Type B pancreatic cell (in vitro differentiated cells): Measurements from ENCODE around the gene PPP1R13B. TPM values are rescaled to one million over a fixed set of nuclear protein-coding genes. Genes with fewer than 3 reads are reported as not detected.
A peak's percentile ranks its signal among the peaks of the same experiment; 100 is the strongest.

ENCODE experiments used
- DNase-seq: peaks from one replicate; pipeline ENCODE4 v3.0.0; 2021; ENCODE audit warnings: mixed read lengths; ENCODE audit not compliant: unreplicated experiment; ENCODE audit errors: extremely low spot score
- H3K27ac Mint-ChIP-seq: 2 replicates; pipeline ENCODE4 v1.8.0; 2021; ENCODE audit warnings: mild to moderate bottlenecking, mixed read lengths
- H3K27me3 Mint-ChIP-seq: 2 replicates; pipeline ENCODE4 v1.8.0; 2021; ENCODE audit warnings: mixed read lengths
- H3K36me3 Mint-ChIP-seq: 2 replicates; pipeline ENCODE4 v1.8.0; 2021; ENCODE audit warnings: mixed read lengths
- H3K4me1 Mint-ChIP-seq: one replicate; pipeline ENCODE4 v1.8.0; 2021; ENCODE audit warnings: mixed read lengths; ENCODE audit not compliant: unreplicated experiment
- H3K4me3 Mint-ChIP-seq: 2 replicates; pipeline ENCODE4 v1.8.0; 2021; ENCODE audit warnings: mild to moderate bottlenecking, mixed read lengths
- H3K9me3 Mint-ChIP-seq: 2 replicates; pipeline ENCODE4 v1.8.0; 2021; ENCODE audit warnings: mixed read lengths
- total RNA-seq: library from RNA; stranded (reverse); gene quantifications from 2 replicates; pipeline ENCODE4 v1.2.1, GENCODE V29; 2021; ENCODE audit warnings: low replicate concordance
- TF ChIP-seq, protein P1 (sequence below): fragments of 200-600 bp; sonication (generic); conservative IDR thresholded peaks from 2 replicates; pipeline ENCODE4 v1.5.0; 2021; ENCODE audit warnings: antibody characterized with exemption, mild to moderate bottlenecking

Gene PPP1R13B
- total RNA-seq, 1 donor from 2014 or later: 20.4 TPM

DNA sequence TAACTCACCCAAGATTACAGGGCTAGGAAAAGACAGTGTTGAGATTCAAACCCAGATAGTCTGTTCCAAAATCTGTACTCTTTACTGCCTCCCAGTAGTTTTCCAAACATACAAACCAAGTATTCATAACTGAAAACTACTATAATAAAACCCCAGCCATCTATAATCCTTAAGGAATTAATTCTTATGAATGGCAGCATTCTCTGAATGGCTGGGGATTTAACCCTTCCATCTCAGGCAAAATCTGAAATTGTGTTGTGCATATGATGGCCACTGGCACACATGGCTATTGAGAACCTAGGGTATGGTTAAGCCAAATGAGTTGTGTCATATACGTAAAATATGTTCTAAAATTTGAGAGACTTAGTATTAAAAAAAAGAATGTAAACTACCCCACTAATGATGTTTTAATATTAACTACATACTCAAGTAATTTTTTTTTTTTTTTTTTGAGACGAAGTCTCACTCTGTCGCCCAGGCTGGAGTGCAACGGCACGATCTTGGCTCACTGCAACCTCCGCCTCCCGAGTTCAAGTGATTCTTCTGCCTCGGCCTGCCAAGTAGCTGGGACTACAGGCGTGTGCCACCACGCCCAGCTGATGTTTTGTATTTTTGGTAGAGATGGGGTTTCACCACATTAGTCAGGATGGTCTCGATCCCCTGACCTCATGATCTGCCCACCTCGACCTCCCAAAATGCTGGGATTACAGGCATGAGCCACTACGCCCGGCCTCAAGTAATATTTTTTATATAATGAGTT, 16.7 kb downstream of the PPP1R13B start:
- no peak for DNase-seq
- H3K27ac Mint-ChIP-seq: no peak overlapping the region
- no peaks in the 10 kb centered on the region for H3K9me3 Mint-ChIP-seq

DNA sequence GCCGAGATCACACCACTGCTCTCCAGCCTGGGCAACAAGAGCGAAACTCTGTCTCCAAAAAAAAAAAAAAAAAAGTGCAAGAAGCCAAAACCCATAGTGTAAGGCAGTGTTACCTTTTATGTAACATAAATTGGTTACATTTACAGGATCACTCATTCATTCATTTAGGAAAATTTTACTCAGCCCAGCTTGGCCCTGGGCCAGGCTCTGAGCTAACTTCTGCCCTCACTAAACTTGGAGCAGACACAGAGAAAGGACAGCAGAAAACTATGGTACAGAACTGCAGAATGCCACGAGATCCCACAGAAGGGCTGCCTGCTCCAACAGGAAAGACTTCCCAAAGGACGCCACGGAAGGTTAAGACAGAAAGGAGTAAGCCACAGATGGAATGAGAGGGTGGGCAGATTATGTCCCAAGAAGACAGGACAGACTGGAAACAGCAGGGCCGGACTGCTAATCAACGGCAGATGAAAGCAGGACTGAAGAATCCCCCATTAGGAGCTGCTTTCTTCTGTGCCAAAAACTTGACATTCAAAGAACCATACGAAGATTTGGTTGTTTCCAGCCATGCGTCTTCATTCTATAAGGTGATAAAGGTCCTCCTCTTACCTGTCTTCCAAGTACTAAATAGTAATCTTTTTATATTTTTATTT, 18.9 kb downstream of the PPP1R13B start:
- Mint-ChIP-seq H3K27me3 (no peaks in the 10 kb centered on the region), H3K4me1 (peaks cover 15% of the 10 kb centered on the region), H3K36me3 (no peaks in the 10 kb centered on the region), H3K4me3 (no peak overlapping the region), H3K27ac (no peak overlapping the region), H3K9me3 (no peaks in the 10 kb centered on the region)
- DNase-seq: no peak
- TF ChIP-seq, protein P1, sequence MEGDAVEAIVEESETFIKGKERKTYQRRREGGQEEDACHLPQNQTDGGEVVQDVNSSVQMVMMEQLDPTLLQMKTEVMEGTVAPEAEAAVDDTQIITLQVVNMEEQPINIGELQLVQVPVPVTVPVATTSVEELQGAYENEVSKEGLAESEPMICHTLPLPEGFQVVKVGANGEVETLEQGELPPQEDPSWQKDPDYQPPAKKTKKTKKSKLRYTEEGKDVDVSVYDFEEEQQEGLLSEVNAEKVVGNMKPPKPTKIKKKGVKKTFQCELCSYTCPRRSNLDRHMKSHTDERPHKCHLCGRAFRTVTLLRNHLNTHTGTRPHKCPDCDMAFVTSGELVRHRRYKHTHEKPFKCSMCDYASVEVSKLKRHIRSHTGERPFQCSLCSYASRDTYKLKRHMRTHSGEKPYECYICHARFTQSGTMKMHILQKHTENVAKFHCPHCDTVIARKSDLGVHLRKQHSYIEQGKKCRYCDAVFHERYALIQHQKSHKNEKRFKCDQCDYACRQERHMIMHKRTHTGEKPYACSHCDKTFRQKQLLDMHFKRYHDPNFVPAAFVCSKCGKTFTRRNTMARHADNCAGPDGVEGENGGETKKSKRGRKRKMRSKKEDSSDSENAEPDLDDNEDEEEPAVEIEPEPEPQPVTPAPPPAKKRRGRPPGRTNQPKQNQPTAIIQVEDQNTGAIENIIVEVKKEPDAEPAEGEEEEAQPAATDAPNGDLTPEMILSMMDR: no peak

More for the DNA sequence above, 16.7 kb downstream of the PPP1R13B start:
- TF ChIP-seq, protein P1: no peak
- no peaks in the 10 kb centered on the region for H3K27me3 Mint-ChIP-seq
- no peaks in the 10 kb centered on the region for H3K36me3 Mint-ChIP-seq
- H3K4me3 Mint-ChIP-seq: no peak overlapping the region
- H3K4me1 Mint-ChIP-seq: peaks cover 4% of the 10 kb centered on the region

DNA sequence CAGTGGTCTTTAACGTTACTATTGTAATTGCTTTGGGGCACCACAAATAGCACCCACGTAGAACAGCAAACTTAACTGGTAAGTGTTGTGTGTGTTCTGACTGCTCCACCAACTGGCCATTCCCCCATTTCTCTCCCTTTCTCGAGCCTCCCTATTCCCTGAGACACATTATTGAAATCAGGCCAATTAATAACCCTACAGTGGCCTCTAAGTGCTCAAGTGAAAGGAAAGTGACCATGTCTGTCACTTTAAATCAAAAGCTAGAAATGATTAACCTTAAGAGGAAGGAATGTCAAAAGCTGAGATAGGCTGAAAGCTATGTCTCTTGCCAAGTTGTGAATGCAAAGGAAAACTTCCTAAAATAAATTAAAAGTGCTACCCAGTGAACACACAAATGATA, 22.3 kb downstream of the PPP1R13B start:
- Mint-ChIP-seq H3K27ac (peak overlapping the region; percentile 52), H3K27me3 (no peaks in the 10 kb centered on the region), H3K36me3 (no peaks in the 10 kb centered on the region), H3K4me1 (peaks cover 26% of the 10 kb centered on the region), H3K4me3 (peak overlapping the region; percentile 47), H3K9me3 (no peaks in the 10 kb centered on the region)
- TF ChIP-seq, protein P1: no peak
- no peak for DNase-seq

DNA sequence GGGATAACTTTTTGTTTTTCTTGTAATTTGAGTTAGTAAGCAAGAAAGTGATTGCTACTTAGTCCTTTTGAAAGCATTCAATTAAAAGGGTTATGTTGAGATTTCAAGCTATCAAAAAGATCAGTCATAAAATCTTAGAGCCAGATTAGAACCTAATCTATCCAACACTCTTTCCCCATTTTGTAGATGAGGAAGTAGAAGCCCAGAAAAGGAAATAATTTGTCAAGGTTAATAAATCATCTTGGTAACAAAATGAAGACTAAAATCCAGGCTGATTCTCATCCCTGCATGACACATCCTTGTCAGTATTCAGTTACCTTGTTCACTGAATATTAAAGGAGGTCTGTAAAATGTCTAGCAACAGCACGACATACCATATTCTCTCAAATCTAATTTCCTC, 26.5 kb downstream of the PPP1R13B start:
- Mint-ChIP-seq H3K36me3 (no peaks in the 10 kb centered on the region), H3K27ac (no peak overlapping the region), H3K27me3 (no peaks in the 10 kb centered on the region), H3K4me1 (peaks cover 40% of the 10 kb centered on the region), H3K9me3 (no peaks in the 10 kb centered on the region), H3K4me3 (no peak overlapping the region)
- DNase-seq: no peak
- TF ChIP-seq, protein P1: no peak

DNA sequence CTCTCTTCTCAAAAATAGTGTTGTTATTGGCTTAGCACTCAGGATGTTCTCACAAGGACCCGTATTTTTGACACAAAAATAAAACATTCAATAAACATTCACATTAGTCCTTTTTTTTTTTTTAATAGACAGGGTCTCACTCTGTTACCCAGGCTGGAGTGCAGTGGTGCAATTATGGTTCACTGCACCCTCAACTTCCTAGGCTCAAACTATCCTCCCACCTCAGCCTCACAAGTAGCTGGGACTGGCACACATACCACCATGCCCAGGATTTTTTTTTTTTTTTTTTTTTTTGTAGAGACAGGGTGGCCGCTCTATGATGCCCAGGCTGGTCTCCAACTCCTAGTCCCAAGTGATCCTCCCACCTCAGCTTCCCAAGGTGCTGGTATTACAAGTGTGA, 27.0 kb downstream of the PPP1R13B start:
- Mint-ChIP-seq H3K36me3 (no peaks in the 10 kb centered on the region), H3K27ac (peak overlapping the region; percentile 53), H3K4me3 (peak overlapping the region; percentile 9), H3K9me3 (no peaks in the 10 kb centered on the region), H3K4me1 (peaks cover 37% of the 10 kb centered on the region), H3K27me3 (no peaks in the 10 kb centered on the region)
- TF ChIP-seq, protein P1: no peak
- DNase-seq: no peak
